Glutamatergic neuron (in vitro differentiated cells): Measurements from ENCODE around the gene PARS2. TPM values are rescaled to one million over a fixed set of nuclear protein-coding genes. Genes with fewer than 3 reads are reported as not detected.

Experiments
- DNase-seq: peaks from one replicate; pipeline ENCODE4 v3.0.0; 2022
- H3K27ac Mint-ChIP-seq: one replicate; pipeline ENCODE4 v1.8.0; 2020; ENCODE audit warnings: mild to moderate bottlenecking, mixed read lengths, inconsistent platforms; ENCODE audit not compliant: unreplicated experiment
- H3K27me3 Mint-ChIP-seq: one replicate; pipeline ENCODE4 v1.8.0; 2020; ENCODE audit warnings: mild to moderate bottlenecking, moderate library complexity, mixed read lengths, inconsistent platforms; ENCODE audit not compliant: unreplicated experiment
- H3K36me3 Mint-ChIP-seq: one replicate; pipeline ENCODE4 v1.8.0; 2020; ENCODE audit warnings: mild to moderate bottlenecking, mixed read lengths, inconsistent platforms; ENCODE audit not compliant: unreplicated experiment
- H3K4me1 Mint-ChIP-seq: one replicate; pipeline ENCODE4 v1.8.0; 2020; ENCODE audit warnings: mild to moderate bottlenecking, low read depth, mixed read lengths, inconsistent platforms; ENCODE audit not compliant: unreplicated experiment
- H3K4me3 Mint-ChIP-seq: one replicate; pipeline ENCODE4 v1.8.0; 2020; ENCODE audit warnings: mild to moderate bottlenecking, mixed read lengths, inconsistent platforms; ENCODE audit not compliant: unreplicated experiment
- H3K9me3 Mint-ChIP-seq: one replicate; pipeline ENCODE4 v1.8.0; 2020; ENCODE audit warnings: mild to moderate bottlenecking, moderate library complexity, mixed read lengths, inconsistent platforms; ENCODE audit not compliant: unreplicated experiment
- total RNA-seq: library from RNA; stranded (reverse); fragmentation: NEBNext Ultra II Directional; extraction: Animal tissue kit (Norgen Biotek cat#: 25700); gene quantifications from one replicate; pipeline ENCODE4 v1.2.1, GENCODE V29; 2021; ENCODE audit not compliant: unreplicated experiment
- TF ChIP-seq, protein P1 (sequence below): fragments of 200-600 bp; sonication (generic); IDR thresholded peaks from one replicate; pipeline ENCODE4 v1.5.0; 2021; ENCODE audit not compliant: partially characterized antibody, unreplicated experiment

The PARS2 gene
- total RNA-seq, 1 donor from 2014 or later = 4.2 TPM

- peak; percentile 11 for DNase-seq
- Mint-ChIP-seq H3K4me1 (no peaks in the 10 kb centered on the region), H3K9me3 (peaks cover 3% of the 10 kb centered on the region), H3K36me3 (no peaks in the 10 kb centered on the region), H3K27me3 (peaks cover 14% of the 10 kb centered on the region), H3K27ac (no peak overlapping the region), H3K4me3 (no peak overlapping the region)
- TF ChIP-seq, protein P1, sequence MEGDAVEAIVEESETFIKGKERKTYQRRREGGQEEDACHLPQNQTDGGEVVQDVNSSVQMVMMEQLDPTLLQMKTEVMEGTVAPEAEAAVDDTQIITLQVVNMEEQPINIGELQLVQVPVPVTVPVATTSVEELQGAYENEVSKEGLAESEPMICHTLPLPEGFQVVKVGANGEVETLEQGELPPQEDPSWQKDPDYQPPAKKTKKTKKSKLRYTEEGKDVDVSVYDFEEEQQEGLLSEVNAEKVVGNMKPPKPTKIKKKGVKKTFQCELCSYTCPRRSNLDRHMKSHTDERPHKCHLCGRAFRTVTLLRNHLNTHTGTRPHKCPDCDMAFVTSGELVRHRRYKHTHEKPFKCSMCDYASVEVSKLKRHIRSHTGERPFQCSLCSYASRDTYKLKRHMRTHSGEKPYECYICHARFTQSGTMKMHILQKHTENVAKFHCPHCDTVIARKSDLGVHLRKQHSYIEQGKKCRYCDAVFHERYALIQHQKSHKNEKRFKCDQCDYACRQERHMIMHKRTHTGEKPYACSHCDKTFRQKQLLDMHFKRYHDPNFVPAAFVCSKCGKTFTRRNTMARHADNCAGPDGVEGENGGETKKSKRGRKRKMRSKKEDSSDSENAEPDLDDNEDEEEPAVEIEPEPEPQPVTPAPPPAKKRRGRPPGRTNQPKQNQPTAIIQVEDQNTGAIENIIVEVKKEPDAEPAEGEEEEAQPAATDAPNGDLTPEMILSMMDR = no peak
Measured at GRCh38 chr1:54798769-54799641, 34.7 kb upstream of the PARS2 start.

DNA sequence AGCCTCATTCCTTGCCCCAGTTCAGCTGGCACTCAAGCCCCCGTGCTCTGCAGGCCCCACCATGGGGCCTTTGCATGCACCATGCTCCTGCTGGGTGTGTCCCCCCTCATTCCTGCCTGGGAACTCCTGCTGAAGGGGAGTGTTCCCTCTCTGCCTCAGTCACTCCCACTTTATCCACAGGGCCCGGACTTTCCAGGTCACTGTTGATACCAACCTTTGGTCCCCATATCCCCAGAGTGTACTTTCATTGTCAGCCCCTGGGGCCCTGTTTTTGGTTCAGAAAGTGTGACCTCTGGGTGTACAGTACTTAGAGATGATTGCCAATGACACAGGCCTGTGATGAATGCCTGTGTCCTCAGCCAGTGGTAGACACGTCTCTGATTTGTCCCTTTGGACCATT, 33.9 kb upstream of the PARS2 start:
- H3K9me3 Mint-ChIP-seq = peaks cover 3% of the 10 kb centered on the region
- H3K27me3 Mint-ChIP-seq = peaks cover 14% of the 10 kb centered on the region
- H3K27ac Mint-ChIP-seq = no peak overlapping the region
- H3K4me3 Mint-ChIP-seq = no peak overlapping the region
- TF ChIP-seq, protein P1 = no peak
- H3K36me3 Mint-ChIP-seq = no peaks in the 10 kb centered on the region
- peak; percentile 7 for DNase-seq
- H3K4me1 Mint-ChIP-seq = no peaks in the 10 kb centered on the region

DNA sequence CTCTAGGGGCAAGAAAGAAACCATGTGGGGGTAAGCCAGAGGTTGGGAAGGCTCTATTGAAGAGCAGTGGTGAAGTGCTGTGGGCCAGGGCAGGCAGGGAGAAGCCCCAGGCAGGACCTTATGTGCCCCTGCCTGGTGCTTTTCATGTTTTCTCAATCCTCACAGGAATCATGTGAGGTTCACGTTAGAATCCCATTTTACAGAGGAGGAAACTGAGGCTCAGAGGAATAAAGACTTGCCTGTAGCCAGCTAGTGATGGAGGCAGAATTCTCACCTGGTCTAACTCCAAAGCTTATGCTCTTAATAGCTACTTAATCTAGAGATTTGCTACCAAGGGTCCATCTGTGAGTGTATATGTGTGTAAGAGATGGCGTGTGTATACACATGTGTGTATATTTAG, 32.6 kb upstream of the PARS2 start:
- Mint-ChIP-seq H3K36me3 (no peaks in the 10 kb centered on the region), H3K4me3 (no peak overlapping the region), H3K27me3 (peaks cover 12% of the 10 kb centered on the region), H3K9me3 (peaks cover 3% of the 10 kb centered on the region), H3K27ac (no peak overlapping the region), H3K4me1 (no peaks in the 10 kb centered on the region)
- no peak for DNase-seq
- TF ChIP-seq, protein P1 = no peak

DNA sequence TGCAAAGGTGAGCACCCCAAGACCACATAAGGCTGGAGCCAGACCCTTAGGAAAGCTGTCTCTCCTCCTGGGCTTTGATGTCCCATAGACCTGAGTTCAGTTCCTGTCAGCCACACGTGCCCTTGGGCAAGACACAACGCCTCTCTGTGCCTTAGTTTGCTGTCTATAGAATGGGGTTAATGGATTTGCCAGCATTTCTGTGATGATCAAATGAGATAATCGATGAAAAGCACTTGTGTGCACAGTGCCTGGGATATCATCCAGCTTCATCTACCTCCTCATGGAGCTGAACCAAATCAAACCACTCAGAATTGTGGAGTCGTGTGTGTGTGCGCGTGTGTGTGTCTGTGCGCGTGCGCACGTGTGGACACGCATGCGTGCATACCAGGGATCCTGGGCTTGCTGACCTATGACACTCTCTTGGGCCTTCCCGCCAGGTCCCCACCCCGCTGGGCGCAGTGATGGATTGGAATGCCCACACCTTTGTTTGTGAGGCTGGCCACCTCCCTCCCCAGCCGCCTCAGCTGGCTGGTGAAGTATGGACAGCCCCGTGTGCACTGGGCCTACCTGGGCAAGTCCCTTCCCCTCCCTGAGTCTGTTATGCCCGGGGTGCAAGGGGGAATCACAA, 31.6 kb upstream of the PARS2 start:
- Mint-ChIP-seq H3K27ac (no peak overlapping the region), H3K27me3 (peaks cover 9% of the 10 kb centered on the region), H3K9me3 (peaks cover 1% of the 10 kb centered on the region), H3K36me3 (no peaks in the 10 kb centered on the region), H3K4me3 (no peak overlapping the region), H3K4me1 (no peaks in the 10 kb centered on the region)
- TF ChIP-seq, protein P1 = no peak
- no peak for DNase-seq

DNA sequence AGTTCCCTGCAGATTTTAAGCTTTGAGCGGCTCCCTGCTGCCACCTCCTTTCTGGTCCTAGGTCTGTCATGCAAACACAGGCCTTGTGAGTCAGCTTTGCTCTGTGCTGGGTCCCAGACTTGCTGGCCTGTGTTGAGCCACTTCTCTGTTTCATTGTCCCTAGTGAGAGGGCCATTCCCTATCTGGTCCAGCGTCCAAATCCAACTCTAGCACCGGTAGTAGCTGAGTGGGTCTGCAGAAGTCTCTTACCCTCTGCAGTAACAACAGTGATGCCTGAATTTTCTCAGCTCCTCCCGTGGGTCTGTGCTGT, 31.0 kb upstream of the PARS2 start:
- H3K27ac Mint-ChIP-seq = no peak overlapping the region
- H3K36me3 Mint-ChIP-seq = no peaks in the 10 kb centered on the region

More for the DNA sequence above, 31.0 kb upstream of the PARS2 start:
- peaks cover 11% of the 10 kb centered on the region for H3K27me3 Mint-ChIP-seq
- H3K9me3 Mint-ChIP-seq = peaks cover 1% of the 10 kb centered on the region
- TF ChIP-seq, protein P1 = no peak
- no peaks in the 10 kb centered on the region for H3K4me1 Mint-ChIP-seq
- H3K4me3 Mint-ChIP-seq = no peak overlapping the region
- DNase-seq = no peak
